HepG2 (cell line): Measurements from ENCODE around the gene PPCS. TPM values are rescaled to one million over a fixed set of nuclear protein-coding genes. Genes with fewer than 3 reads are reported as not detected.

ENCODE experiments used
- BCL6 ChIP-seq: IDR thresholded peaks from 2 replicates; pipeline ENCODE4 v1.6.1; 2016; ENCODE audit warnings: missing genetic modification reagents, missing compliant biosample characterization
- EHMT2 ChIP-seq: fragments of 200-600 bp; sonication (generic); IDR thresholded peaks from 2 replicates; pipeline ENCODE4 v1.7.0; 2017; ENCODE audit warnings: antibody characterized with exemption, low read depth, low read length, borderline replicate concordance
- FOXC1 ChIP-seq: sonication (generic); formaldehyde crosslinking; IDR thresholded peaks from 2 replicates; pipeline ENCODE4 v1.8.0; 2022; ENCODE audit warnings: mild to moderate bottlenecking, missing genetic modification reagents, borderline replicate concordance
- MTF1 ChIP-seq: sonication (generic); formaldehyde crosslinking; IDR thresholded peaks from 2 replicates; pipeline ENCODE4 v1.5.0; 2020; ENCODE audit warnings: missing genetic modification reagents
- NFE2L2 ChIP-seq: fragments of 150-350 bp; IDR thresholded peaks from 2 replicates; pipeline ENCODE4 v1.6.1; 2014; ENCODE audit warnings: low read length
- TBX2 ChIP-seq: sonication (generic); formaldehyde crosslinking; IDR thresholded peaks from 2 replicates; pipeline ENCODE4 v1.5.0; 2020; ENCODE audit warnings: missing genetic modification reagents, mild to moderate bottlenecking, borderline replicate concordance
- TEF ChIP-seq: sonication (generic); formaldehyde crosslinking; IDR thresholded peaks from 2 replicates; pipeline ENCODE4 v1.5.0; 2020; ENCODE audit warnings: missing genetic modification reagents
- THAP8 ChIP-seq: sonication (generic); formaldehyde crosslinking; IDR thresholded peaks from 2 replicates; pipeline ENCODE4 v1.5.1; 2020; ENCODE audit warnings: missing genetic modification reagents, mild to moderate bottlenecking, borderline replicate concordance
- USF2 ChIP-seq, 2 experiments: sonication (generic) in 1 of 2; formaldehyde crosslinking in 1 of 2; IDR thresholded peaks; 2 replicates each; pipeline versions ENCODE4 v1.5.1 to v1.6.1; 2011 to 2020; ENCODE audit warnings: borderline replicate concordance in 1 of 2, low read depth in 1 of 2, low read length in 1 of 2, mild to moderate bottlenecking in 1 of 2, missing genetic modification reagents in 1 of 2, moderate library complexity in 1 of 2
- ZHX2 ChIP-seq, 2 experiments: sonication (generic) in 1 of 2; formaldehyde crosslinking in 1 of 2; IDR thresholded peaks; 2 replicates each; pipeline versions ENCODE4 v1.6.1 to v1.9.0; 2014 to 2022; ENCODE audit warnings: antibody characterized with exemption in 1 of 2, borderline replicate concordance in 1 of 2, inconsistent platforms in 1 of 2, low read depth in 1 of 2, missing genetic modification reagents in 1 of 2
- ZNF160 ChIP-seq: sonication (generic); formaldehyde crosslinking; IDR thresholded peaks from 2 replicates; pipeline ENCODE4 v1.8.0; 2022; ENCODE audit warnings: mild to moderate bottlenecking, inconsistent platforms, missing genetic modification reagents
- ZNF326 ChIP-seq: sonication (generic); formaldehyde crosslinking; IDR thresholded peaks from 2 replicates; pipeline ENCODE4 v1.4.0; 2020; ENCODE audit warnings: missing genetic modification reagents, borderline replicate concordance
- ZNF329 ChIP-seq: sonication (generic); formaldehyde crosslinking; IDR thresholded peaks from 2 replicates; pipeline ENCODE4 v1.9.0; 2021; ENCODE audit warnings: low read depth, mild to moderate bottlenecking, missing genetic modification reagents
- polyA plus RNA-seq, 8 experiments: library from polyadenylated mRNA; depleted of rRNA in 3 of 8; stranded (reverse) in 7 of 8; unstranded in 1 of 8; fragments of >200 nt; fragmentation: Illumina TruSeq in 4 of 8; extraction: Trizol in 4 of 8; gene quantifications; 2 replicates each; pipeline versions ENCODE4 v1.2.1 to v1.2.3, GENCODE V29; 2011 to 2016; ENCODE audit warnings: low read depth in 4 of 8, missing spikeins in 1 of 8, mixed read lengths in 1 of 8; ENCODE audit not compliant: insufficient read depth in 1 of 8
- total RNA-seq, 5 experiments: library from RNA; depleted of rRNA; stranded (reverse); fragments of >200 nt; fragmentation: Illumina TruSeq; extraction: Trizol; gene quantifications; 2 replicates each; pipeline ENCODE4 v1.2.3, GENCODE V29; 2016; ENCODE audit warnings: low read depth in 1 of 5
- TF ChIP-seq, protein P1 (sequence below): IDR thresholded peaks from 2 replicates; pipeline ENCODE4 v1.6.1; 2016; ENCODE audit warnings: control low read depth

PPCS gene
- total and polyA plus RNA-seq, 2 of the 13 experiments (the other 11 are each of a cell fraction or from before 2014, with no cell fraction given): 13.4 to 38.9 TPM

- peak; percentile 53; the same call in 1 of the 2 replicates for TF ChIP-seq ZHX2 (IDR thresholded peaks at IDR 0.05; ENCODE audit: low read depth)
- TF ChIP-seq ZHX2 (CRISPR knock-in tag; IDR thresholded peaks at IDR 0.05; ENCODE audit: borderline replicate concordance): no peak
- TF ChIP-seq ZNF329: 0 out of 2 replicates have a peak, but pooled peaks have one; percentile 28
- TF ChIP-seq, protein P1, sequence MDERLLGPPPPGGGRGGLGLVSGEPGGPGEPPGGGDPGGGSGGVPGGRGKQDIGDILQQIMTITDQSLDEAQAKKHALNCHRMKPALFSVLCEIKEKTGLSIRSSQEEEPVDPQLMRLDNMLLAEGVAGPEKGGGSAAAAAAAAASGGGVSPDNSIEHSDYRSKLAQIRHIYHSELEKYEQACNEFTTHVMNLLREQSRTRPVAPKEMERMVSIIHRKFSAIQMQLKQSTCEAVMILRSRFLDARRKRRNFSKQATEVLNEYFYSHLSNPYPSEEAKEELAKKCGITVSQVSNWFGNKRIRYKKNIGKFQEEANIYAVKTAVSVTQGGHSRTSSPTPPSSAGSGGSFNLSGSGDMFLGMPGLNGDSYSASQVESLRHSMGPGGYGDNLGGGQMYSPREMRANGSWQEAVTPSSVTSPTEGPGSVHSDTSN (CRISPR knock-in tag): no peak
- no peak for TF ChIP-seq THAP8 (CRISPR knock-in tag)
- TF ChIP-seq TEF: no peak
- peak; percentile 15; the same call in 1 of the 2 replicates for TF ChIP-seq BCL6
- no peak for TF ChIP-seq NFE2L2
- no peak for TF ChIP-seq FOXC1
- TF ChIP-seq ZNF160 (CRISPR knock-in tag): peak; percentile 26; the same call in 1 of the 2 replicates
- TF ChIP-seq EHMT2: no peak
- no peak for TF ChIP-seq ZNF326 (CRISPR knock-in tag)
- TF ChIP-seq USF2 (IDR thresholded peaks at IDR 0.05; ENCODE audit: low read depth, low read length): peak; percentile 89
- TF ChIP-seq USF2 (CRISPR knock-in tag; IDR thresholded peaks at IDR 0.05; ENCODE audit: borderline replicate concordance): peak; percentile 95; the same call in 1 of the 2 replicates
- no peak for TF ChIP-seq MTF1 (CRISPR knock-in tag)
- TF ChIP-seq TBX2 (CRISPR knock-in tag): peak; percentile 87; the same call in 1 of the 2 replicates
Measured at GRCh38 chr1:42456010-42456753, at the start of gene PPCS, which contains the start of gene ZMYND12 (continued).
